IMR-90 (cell line): ENCODE results near the gene HKDC1. TPM values are rescaled to one million over a fixed set of nuclear protein-coding genes. Genes with fewer than 3 reads are reported as not detected.

Experiments used
- ATAC-seq: fragments of 200-7000 bp; cut with Tn5 transposase; 2 replicates; pipeline ENCODE4 v1.9.1; 2020; ENCODE audit warnings: low read depth, mild to moderate bottlenecking, moderate library complexity
- BruUV-seq: library from RNA; stranded (reverse); fragments of 400-500 nt; replicated peaks from 2 replicates; lab custom pipeline; 2021; lab: Mats Ljungman, UMichigan
- CTCF ChIA-PET: fragments of 300-600 bp; formaldehyde crosslinking; extraction: SDS; loops from one replicate; lab custom pipeline; 2021; ENCODE audit warnings: antibody characterized with exemption; lab: Yijun Ruan, JAX
- POLR2A ChIA-PET: fragments of 300-600 bp; sonication (Branson Sonifier 250); formaldehyde crosslinking; loops from one replicate; lab custom pipeline; 2022; ENCODE audit warnings: antibody characterized with exemption; ENCODE audit not compliant: unreplicated experiment; lab: Charles Lee
- DNase-seq: peaks from one replicate; pipeline ENCODE4 v3.0.0; 2013
- H2AFZ ChIP-seq: replicated peaks from 2 replicates; pipeline ENCODE3; 2013; ENCODE audit warnings: low read length, mild to moderate bottlenecking; ENCODE audit not compliant: poor library complexity
- H2AK5ac ChIP-seq: 2 replicates; pipeline ENCODE4 v1.6.1; 2013; ENCODE audit warnings: low read depth, low read length, inconsistent platforms
- H2AK9ac ChIP-seq: replicated peaks from 2 replicates; pipeline ENCODE3; 2013; ENCODE audit warnings: mild to moderate bottlenecking, low read depth, low read length, moderate library complexity; ENCODE audit not compliant: poor library complexity
- H2BK120ac ChIP-seq: 2 replicates; pipeline ENCODE4 v1.6.1; 2013; ENCODE audit warnings: low read depth, low read length, inconsistent platforms
- H2BK15ac ChIP-seq: 3 replicates; pipeline ENCODE4 v1.6.1; 2013; ENCODE audit warnings: low read depth, low read length, inconsistent platforms
- H2BK20ac ChIP-seq: 2 replicates; pipeline ENCODE4 v1.6.1; 2013; ENCODE audit warnings: low read depth, mild to moderate bottlenecking, inconsistent platforms, low read length, moderate library complexity
- H2BK5ac ChIP-seq: 2 replicates; pipeline ENCODE4 v1.6.1; 2013; ENCODE audit warnings: mild to moderate bottlenecking, low read depth, low read length, inconsistent platforms; ENCODE audit not compliant: poor library complexity, severe bottlenecking
- H3K14ac ChIP-seq: replicated peaks from 2 replicates; pipeline ENCODE4 v1.6.1; 2013; ENCODE audit warnings: low read depth, low read length, inconsistent platforms
- H3K18ac ChIP-seq: 2 replicates; pipeline ENCODE4 v1.6.1; 2013; ENCODE audit warnings: low read depth, low read length, control low read depth
- H3K23ac ChIP-seq: 2 replicates; pipeline ENCODE4 v1.6.1; 2013; ENCODE audit warnings: low read depth, low read length, inconsistent platforms
- H3K27ac ChIP-seq: 2 replicates; pipeline ENCODE4 v1.5.1; 2013; ENCODE audit warnings: mild to moderate bottlenecking, control low read depth, low read length; ENCODE audit not compliant: insufficient read depth
- H3K27me3 ChIP-seq: 2 replicates; pipeline ENCODE4 v1.6.1; 2013; ENCODE audit warnings: low read length; ENCODE audit not compliant: control insufficient read depth, insufficient read depth
- H3K36me3 ChIP-seq: 2 replicates; pipeline ENCODE4 v1.6.1; 2013; ENCODE audit warnings: low read length, mixed read lengths; ENCODE audit not compliant: control insufficient read depth, insufficient read depth
- H3K4ac ChIP-seq: 2 replicates; pipeline ENCODE4 v1.6.1; 2013; ENCODE audit warnings: low read depth, low read length, inconsistent platforms
- H3K4me1 ChIP-seq: 2 replicates; pipeline ENCODE4 v1.6.1; 2013; ENCODE audit warnings: low read length, mixed read lengths; ENCODE audit not compliant: control insufficient read depth, insufficient read depth
- H3K4me2 ChIP-seq: 2 replicates; pipeline ENCODE4 v1.6.1; 2013; ENCODE audit warnings: low read depth, mild to moderate bottlenecking, control low read depth, low read length, moderate library complexity
- H3K4me3 ChIP-seq: 2 replicates; pipeline ENCODE4 v1.5.1; 2013; ENCODE audit warnings: low read depth, mild to moderate bottlenecking, control low read depth, low read length, moderate library complexity; ENCODE audit not compliant: insufficient read depth
- H3K56ac ChIP-seq: 2 replicates; pipeline ENCODE4 v1.6.1; 2013; ENCODE audit warnings: low read length, inconsistent platforms; ENCODE audit not compliant: insufficient read depth; ENCODE audit errors: extremely low read depth
- H3K79me1 ChIP-seq, 2 experiments: 2 replicates each; pipeline ENCODE4 v1.6.1; 2013; ENCODE audit warnings: low read length in 2 of 2, inconsistent platforms in 1 of 2, low read depth in 1 of 2
- H3K9ac ChIP-seq: 2 replicates; pipeline ENCODE4 v1.6.1; 2013; ENCODE audit warnings: low read depth, low read length, control low read depth
- H3K9me1 ChIP-seq: 2 replicates; pipeline ENCODE4 v1.6.1; 2013; ENCODE audit warnings: low read length, inconsistent platforms; ENCODE audit not compliant: insufficient read depth
- H3K9me3 ChIP-seq: 2 replicates; pipeline ENCODE4 v1.6.1; 2013; ENCODE audit warnings: low read length; ENCODE audit not compliant: control insufficient read depth, insufficient read depth
- H4K20me1 ChIP-seq: 2 replicates; pipeline ENCODE4 v1.6.1; 2013; ENCODE audit warnings: low read length, inconsistent platforms; ENCODE audit not compliant: insufficient read depth
- H4K5ac ChIP-seq: 2 replicates; pipeline ENCODE4 v1.6.1; 2013; ENCODE audit warnings: mild to moderate bottlenecking, low read depth, low read length, control low read depth
- H4K8ac ChIP-seq, 2 experiments: 2 replicates each; pipeline ENCODE4 v1.6.1; 2013; ENCODE audit warnings: low read depth in 2 of 2, low read length in 2 of 2, control low read depth in 1 of 2, inconsistent platforms in 1 of 2
- H4K91ac ChIP-seq: 2 replicates; pipeline ENCODE4 v1.6.1; 2013; ENCODE audit warnings: low read depth, low read length, inconsistent platforms; ENCODE audit not compliant: insufficient read depth
- BHLHE40 ChIP-seq: fragments of 150-350 bp; IDR thresholded peaks from 2 replicates; pipeline ENCODE4 v1.6.1; 2016; ENCODE audit warnings: mild to moderate bottlenecking, low read depth, low read length
- CEBPB ChIP-seq: IDR thresholded peaks from 2 replicates; pipeline ENCODE4 v1.6.1; 2012; ENCODE audit warnings: low read depth, low read length, improper control_type of control experiment
- FOS ChIP-seq: fragments of 150-350 bp; IDR thresholded peaks from 2 replicates; pipeline ENCODE4 v1.6.1; 2016; ENCODE audit warnings: low read depth, low read length
- MAFK ChIP-seq: IDR thresholded peaks from 2 replicates; pipeline ENCODE4 v1.6.1; 2012; ENCODE audit warnings: low read depth, low read length, improper control_type of control experiment
- MAZ ChIP-seq: IDR thresholded peaks from 2 replicates; pipeline ENCODE4 v1.6.1; 2012; ENCODE audit warnings: low read depth, mild to moderate bottlenecking, low read length, improper control_type of control experiment, moderate library complexity, borderline replicate concordance
- MXI1 ChIP-seq: IDR thresholded peaks from 2 replicates; pipeline ENCODE4 v1.6.1; 2012; ENCODE audit warnings: low read depth, mild to moderate bottlenecking, low read length, moderate library complexity, borderline replicate concordance
- NFE2L2 ChIP-seq: fragments of 150-350 bp; IDR thresholded peaks from 2 replicates; pipeline ENCODE4 v1.6.1; 2016; ENCODE audit warnings: low read depth, mild to moderate bottlenecking, low read length
- RAD21 ChIP-seq: IDR thresholded peaks from 2 replicates; pipeline ENCODE4 v1.6.1; 2012; ENCODE audit warnings: low read length, improper control_type of control experiment
- RCOR1 ChIP-seq: IDR thresholded peaks from 2 replicates; pipeline ENCODE4 v1.6.1; 2012; ENCODE audit warnings: mild to moderate bottlenecking, low read length, improper control_type of control experiment; ENCODE audit not compliant: insufficient replicate concordance
- RFX5 ChIP-seq: IDR thresholded peaks from 2 replicates; pipeline ENCODE4 v1.8.0; 2012; ENCODE audit warnings: low read depth, mild to moderate bottlenecking, low read length, moderate library complexity
- SMC3 ChIP-seq: fragments of 150-350 bp; IDR thresholded peaks from 2 replicates; pipeline ENCODE4 v1.6.1; 2016; ENCODE audit warnings: low read depth, mild to moderate bottlenecking, antibody characterized with exemption, low read length, moderate library complexity
- WGBS, 2 experiments: methylation state at CpG; one replicate each; pipeline versions ENCODE4 v1.1.5 to v1.1.7; 2013; ENCODE audit warnings: missing lambda C conversion rate in 2 of 2; ENCODE audit not compliant: insufficient read length in 1 of 2; ENCODE audit errors: extremely low coverage in 2 of 2; 5-methylcytosine and 5-hydroxymethylcytosine counted together
- dilution Hi-C: fragments of 300-500 bp; cut with HindIII; formaldehyde crosslinking; loops from one replicate; pipeline ENCODE4 v1.14.3; 2018; ENCODE audit warnings: low sequenced_read_pairs; ENCODE audit not compliant: unreplicated experiment
- in situ Hi-C: fragments of 300-500 bp; cut with MboI; formaldehyde crosslinking; loops from 3 replicates; pipeline ENCODE4 v1.14.3; 2019; ENCODE audit warnings: low sequenced_read_pairs, inconsistent platforms, mixed read lengths
- intact Hi-C: fragments of 100-400 bp; cut with micrococcal nuclease; formaldehyde crosslinking; loops from 2 replicates; pipeline ENCODE4 v1.10.0; 2022
- polyA plus RNA-seq, 3 experiments: library from polyadenylated mRNA; depleted of rRNA; stranded (reverse); fragments of >200 nt; gene quantifications; 2 replicates each; pipeline ENCODE4 v1.2.3, GENCODE V29; 2012; ENCODE audit warnings: low replicate concordance in 1 of 3
- total RNA-seq: library from RNA; depleted of rRNA; stranded (reverse); fragments of >200 nt; gene quantifications from 2 replicates; pipeline ENCODE4 v1.2.3, GENCODE V29; 2012
- TF ChIP-seq, protein P1 (sequence below): conservative IDR thresholded peaks from 2 replicates; pipeline ENCODE4 v1.5.1; 2012; ENCODE audit warnings: mild to moderate bottlenecking, low read depth, low read length, improper control_type of control experiment
- TF ChIP-seq, protein P2 (sequence below): fragments of 150-350 bp; IDR thresholded peaks from 2 replicates; pipeline ENCODE4 v1.6.1; 2017; ENCODE audit warnings: mild to moderate bottlenecking, antibody characterized with exemption, low read length, low read depth
- TF ChIP-seq, protein P3 (sequence below): fragments of 150-350 bp; IDR thresholded peaks from 2 replicates; pipeline ENCODE4 v1.6.1; 2016; ENCODE audit warnings: low read depth, mild to moderate bottlenecking, low read length, moderate library complexity, borderline replicate concordance

The HKDC1 gene
- total and polyA plus RNA-seq, 2 of the 4 experiments (the other 2 are of a cell fraction) = under 0.01 to 0.03 TPM

DNA sequence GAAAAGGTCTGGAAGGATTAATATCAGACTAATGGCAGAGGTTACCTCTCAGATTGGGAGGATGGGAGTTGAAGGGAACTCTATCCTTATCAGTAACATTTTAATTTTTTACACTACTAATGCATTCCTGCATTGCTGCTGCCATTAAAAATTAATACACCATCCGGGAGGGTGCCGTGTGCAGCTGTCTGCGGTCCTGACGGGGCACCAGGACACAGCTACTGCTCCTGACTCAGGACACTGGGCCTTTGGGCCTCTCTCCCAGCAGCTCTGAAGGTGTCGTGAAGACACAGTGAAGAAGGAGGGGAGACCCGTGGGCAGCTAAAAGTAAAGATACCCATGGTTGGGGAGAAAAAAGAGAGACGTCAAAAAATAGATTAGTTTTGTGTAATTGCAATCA, 34.7 kb downstream of the HKDC1 start:
- no peak for ATAC-seq
- in situ Hi-C loops = no loop called here
- Histone ChIP-seq H3K9me3 (no peaks in the 10 kb centered on the region), H2BK20ac (no peak overlapping the region), H2AK5ac (no peak overlapping the region), H3K9me1 (no peaks in the 10 kb centered on the region), H3K56ac (no peak overlapping the region), H4K5ac (no peak overlapping the region), H4K8ac (no peak overlapping the region), H2AK9ac (no peak overlapping the region), H4K20me1 (no peaks in the 10 kb centered on the region), H3K27ac (no peak overlapping the region), H2AFZ (no peak overlapping the region), H3K4me2 (no peak overlapping the region), H3K36me3 (no peaks in the 10 kb centered on the region), H3K4me3 (no peak overlapping the region), H3K4ac (no peak overlapping the region), H2BK15ac (no peak overlapping the region), H4K91ac (no peak overlapping the region), H3K79me1 (no peaks in the 10 kb centered on the region), H2BK5ac (no peak overlapping the region), H3K27me3 (peaks cover 31% of the 10 kb centered on the region), H3K14ac (no peak overlapping the region), H3K4me1 (no peaks in the 10 kb centered on the region), H3K23ac (no peak overlapping the region), H3K18ac (no peak overlapping the region), H3K9ac (no peak overlapping the region), H2BK120ac (no peak overlapping the region)
- dilution Hi-C loops = no loop called here
- CTCF ChIA-PET = no interaction called here
- WGBS, 2 experiments = 28% methylated on average over 4 of the region's 7 CpGs; no CpG with 5 or more reads in 1 of the 2 experiments
- BruUV-seq = no TSS peak
- TF ChIP-seq FOS = no peak
- no peak for TF ChIP-seq RCOR1
- TF ChIP-seq, protein P1, sequence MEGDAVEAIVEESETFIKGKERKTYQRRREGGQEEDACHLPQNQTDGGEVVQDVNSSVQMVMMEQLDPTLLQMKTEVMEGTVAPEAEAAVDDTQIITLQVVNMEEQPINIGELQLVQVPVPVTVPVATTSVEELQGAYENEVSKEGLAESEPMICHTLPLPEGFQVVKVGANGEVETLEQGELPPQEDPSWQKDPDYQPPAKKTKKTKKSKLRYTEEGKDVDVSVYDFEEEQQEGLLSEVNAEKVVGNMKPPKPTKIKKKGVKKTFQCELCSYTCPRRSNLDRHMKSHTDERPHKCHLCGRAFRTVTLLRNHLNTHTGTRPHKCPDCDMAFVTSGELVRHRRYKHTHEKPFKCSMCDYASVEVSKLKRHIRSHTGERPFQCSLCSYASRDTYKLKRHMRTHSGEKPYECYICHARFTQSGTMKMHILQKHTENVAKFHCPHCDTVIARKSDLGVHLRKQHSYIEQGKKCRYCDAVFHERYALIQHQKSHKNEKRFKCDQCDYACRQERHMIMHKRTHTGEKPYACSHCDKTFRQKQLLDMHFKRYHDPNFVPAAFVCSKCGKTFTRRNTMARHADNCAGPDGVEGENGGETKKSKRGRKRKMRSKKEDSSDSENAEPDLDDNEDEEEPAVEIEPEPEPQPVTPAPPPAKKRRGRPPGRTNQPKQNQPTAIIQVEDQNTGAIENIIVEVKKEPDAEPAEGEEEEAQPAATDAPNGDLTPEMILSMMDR = no peak
- TF ChIP-seq MXI1 = no peak
- no peak for TF ChIP-seq RAD21
- no peak for TF ChIP-seq MAFK
- TF ChIP-seq NFE2L2 = no peak
- TF ChIP-seq, protein P2, sequence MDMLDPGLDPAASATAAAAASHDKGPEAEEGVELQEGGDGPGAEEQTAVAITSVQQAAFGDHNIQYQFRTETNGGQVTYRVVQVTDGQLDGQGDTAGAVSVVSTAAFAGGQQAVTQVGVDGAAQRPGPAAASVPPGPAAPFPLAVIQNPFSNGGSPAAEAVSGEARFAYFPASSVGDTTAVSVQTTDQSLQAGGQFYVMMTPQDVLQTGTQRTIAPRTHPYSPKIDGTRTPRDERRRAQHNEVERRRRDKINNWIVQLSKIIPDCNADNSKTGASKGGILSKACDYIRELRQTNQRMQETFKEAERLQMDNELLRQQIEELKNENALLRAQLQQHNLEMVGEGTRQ = no peak
- TF ChIP-seq BHLHE40 = no peak
- no peak for TF ChIP-seq CEBPB
- no peak for TF ChIP-seq SMC3
- no peak for TF ChIP-seq MAZ
- TF ChIP-seq, protein P3, sequence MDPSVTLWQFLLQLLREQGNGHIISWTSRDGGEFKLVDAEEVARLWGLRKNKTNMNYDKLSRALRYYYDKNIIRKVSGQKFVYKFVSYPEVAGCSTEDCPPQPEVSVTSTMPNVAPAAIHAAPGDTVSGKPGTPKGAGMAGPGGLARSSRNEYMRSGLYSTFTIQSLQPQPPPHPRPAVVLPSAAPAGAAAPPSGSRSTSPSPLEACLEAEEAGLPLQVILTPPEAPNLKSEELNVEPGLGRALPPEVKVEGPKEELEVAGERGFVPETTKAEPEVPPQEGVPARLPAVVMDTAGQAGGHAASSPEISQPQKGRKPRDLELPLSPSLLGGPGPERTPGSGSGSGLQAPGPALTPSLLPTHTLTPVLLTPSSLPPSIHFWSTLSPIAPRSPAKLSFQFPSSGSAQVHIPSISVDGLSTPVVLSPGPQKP = no peak
- TF ChIP-seq RFX5 = no peak
- intact Hi-C loops = loop anchor here (1.0 kb wide), 1 partner anchor 14 kb away; no protein-coding TSS in a partner anchor
- DNase-seq = no peak
- POLR2A ChIA-PET = no interaction called here
